Transverse colon (tissue), 4 donors: ENCODE data around the gene RNF25.

Experiments
- EP300 ChIP-seq: sonication (generic); formaldehyde crosslinking; IDR thresholded peaks from one replicate; pipeline ENCODE4 v1.6.1; 2017; ENCODE audit warnings: antibody characterized with exemption, low read depth
- POLR2AphosphoS5 ChIP-seq, 3 donors: sonication (generic); formaldehyde crosslinking; IDR thresholded peaks; one replicate each; pipeline ENCODE4 v1.6.1; 2016; ENCODE audit warnings: antibody characterized with exemption in 3 of 3
- TF ChIP-seq, protein P1 (sequence below), 5 experiments: fragments of 200-600 bp in 3 of 5; fragments of 450-650 bp in 2 of 5; sonication (generic) in 3 of 5; IDR thresholded peaks; 1 replicate in 2 of 5; 2 replicates in 3 of 5; pipeline ENCODE4 v1.5.1; 2016 to 2017; ENCODE audit warnings: antibody characterized with exemption in 5 of 5, inconsistent platforms in 3 of 5, mild to moderate bottlenecking in 2 of 5, moderate library complexity in 1 of 5

DNA sequence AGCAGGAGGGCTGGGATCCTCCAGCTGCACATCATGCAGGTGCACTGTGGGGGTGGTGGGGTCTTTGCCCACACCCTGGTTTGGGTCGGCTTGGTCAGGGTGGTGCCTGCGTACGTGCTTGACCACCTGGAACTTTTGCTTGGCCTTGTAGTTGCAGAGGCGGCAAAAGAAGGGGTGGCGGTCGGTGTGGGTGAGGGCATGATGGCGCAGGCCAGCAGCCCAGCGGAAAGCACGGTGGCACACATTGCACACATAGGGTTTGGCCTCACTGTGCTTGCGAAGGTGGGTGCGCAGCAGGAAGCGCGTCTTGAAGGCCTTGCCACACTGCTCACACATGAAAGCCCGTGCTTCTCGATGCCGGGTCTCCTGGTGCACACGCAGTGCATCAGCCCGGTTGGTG lies 33.4 kb downstream of the RNF25 start:
- TF ChIP-seq, protein P1, sequence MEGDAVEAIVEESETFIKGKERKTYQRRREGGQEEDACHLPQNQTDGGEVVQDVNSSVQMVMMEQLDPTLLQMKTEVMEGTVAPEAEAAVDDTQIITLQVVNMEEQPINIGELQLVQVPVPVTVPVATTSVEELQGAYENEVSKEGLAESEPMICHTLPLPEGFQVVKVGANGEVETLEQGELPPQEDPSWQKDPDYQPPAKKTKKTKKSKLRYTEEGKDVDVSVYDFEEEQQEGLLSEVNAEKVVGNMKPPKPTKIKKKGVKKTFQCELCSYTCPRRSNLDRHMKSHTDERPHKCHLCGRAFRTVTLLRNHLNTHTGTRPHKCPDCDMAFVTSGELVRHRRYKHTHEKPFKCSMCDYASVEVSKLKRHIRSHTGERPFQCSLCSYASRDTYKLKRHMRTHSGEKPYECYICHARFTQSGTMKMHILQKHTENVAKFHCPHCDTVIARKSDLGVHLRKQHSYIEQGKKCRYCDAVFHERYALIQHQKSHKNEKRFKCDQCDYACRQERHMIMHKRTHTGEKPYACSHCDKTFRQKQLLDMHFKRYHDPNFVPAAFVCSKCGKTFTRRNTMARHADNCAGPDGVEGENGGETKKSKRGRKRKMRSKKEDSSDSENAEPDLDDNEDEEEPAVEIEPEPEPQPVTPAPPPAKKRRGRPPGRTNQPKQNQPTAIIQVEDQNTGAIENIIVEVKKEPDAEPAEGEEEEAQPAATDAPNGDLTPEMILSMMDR (IDR thresholded peaks at IDR 0.05): no peak
- TF ChIP-seq EP300: no peak
- no peak for TF ChIP-seq POLR2AphosphoS5 (IDR thresholded peaks at IDR 0.05)
